Parathyroid adenoma (tissue), 2 donors: ENCODE data around the gene DLL3.

Source experiments
- H2AFZ ChIP-seq: fragments of 300-600 bp; sonication (generic); one replicate; pipeline ENCODE4 v1.7.0; 2017; ENCODE audit warnings: antibody characterized with exemption, mild to moderate bottlenecking
- H3K27ac ChIP-seq: fragments of 300-600 bp; sonication (generic); one replicate; pipeline ENCODE4 v1.7.0; 2017
- H3K27me3 ChIP-seq: fragments of 300-600 bp; sonication (generic); one replicate; pipeline ENCODE4 v1.7.0; 2017; ENCODE audit warnings: low read length; ENCODE audit not compliant: control insufficient read depth, insufficient read depth
- H3K36me3 ChIP-seq: fragments of 300-600 bp; sonication (generic); one replicate; pipeline ENCODE4 v1.7.0; 2017; ENCODE audit warnings: low read length; ENCODE audit not compliant: control insufficient read depth, insufficient read depth
- H3K4me1 ChIP-seq: fragments of 300-600 bp; sonication (generic); one replicate; pipeline ENCODE4 v1.7.0; 2017; ENCODE audit warnings: control low read depth
- H3K4me2 ChIP-seq: fragments of 300-600 bp; sonication (generic); one replicate; pipeline ENCODE4 v1.7.0; 2017; ENCODE audit warnings: low read length
- H3K4me3 ChIP-seq: fragments of 300-600 bp; sonication (generic); one replicate; pipeline ENCODE4 v1.7.0; 2017; ENCODE audit warnings: low read depth, low read length
- H3K79me2 ChIP-seq: fragments of 300-600 bp; sonication (generic); one replicate; pipeline ENCODE4 v1.7.0; 2017; ENCODE audit warnings: control low read depth
- H3K9ac ChIP-seq: fragments of 300-600 bp; sonication (generic); one replicate; pipeline ENCODE4 v1.7.0; 2017; ENCODE audit warnings: mild to moderate bottlenecking
- H3K9me3 ChIP-seq: fragments of 300-600 bp; sonication (generic); one replicate; pipeline ENCODE4 v1.7.0; 2017; ENCODE audit warnings: low read length; ENCODE audit not compliant: control insufficient read depth
- CTCF ChIP-seq: fragments of 300-600 bp; sonication (generic); IDR thresholded peaks from one replicate; pipeline ENCODE4 v1.7.0; 2017; ENCODE audit warnings: antibody characterized with exemption, mild to moderate bottlenecking
- donor health status: primary hyperparathyroidism.

DLL3 gene

GRCh38 chr19:39512988-39513387, 14.2 kb downstream of the DLL3 start:
- H3K4me2 ChIP-seq: no peak overlapping the region
- TF ChIP-seq CTCF: no peak
- no peak overlapping the region for H3K9ac ChIP-seq
- H3K4me3 ChIP-seq: no peak overlapping the region
- no peak overlapping the region for H2AFZ ChIP-seq
- H3K27me3 ChIP-seq: no peaks in the 10 kb centered on the region
- no peaks in the 10 kb centered on the region for H3K79me2 ChIP-seq
- peaks cover 12% of the 10 kb centered on the region for H3K4me1 ChIP-seq
- H3K27ac ChIP-seq: no peak overlapping the region
- no peaks in the 10 kb centered on the region for H3K9me3 ChIP-seq
- H3K36me3 ChIP-seq: no peaks in the 10 kb centered on the region

- peak within 1 kb of the TSS; percentile 84 for H3K4me3 ChIP-seq
- no peaks in the 10 kb centered on the region for H3K9me3 ChIP-seq
- peak; percentile 28 for TF ChIP-seq CTCF
- H3K4me1 ChIP-seq: peaks cover 11% of the 10 kb centered on the region
- peak within 1 kb of the TSS; percentile 98 for H2AFZ ChIP-seq
- peak within 1 kb of the TSS; percentile 91 for H3K4me2 ChIP-seq
- peak within 1 kb of the TSS; percentile 51 for H3K27ac ChIP-seq
- no peaks in the 10 kb centered on the region for H3K36me3 ChIP-seq
- H3K27me3 ChIP-seq: no peaks in the 10 kb centered on the region
- no peaks in the 10 kb centered on the region for H3K79me2 ChIP-seq
- H3K9ac ChIP-seq: peak within 1 kb of the TSS; percentile 78
Measured at GRCh38 chr19:39514840-39515550, 16.2 kb downstream of the DLL3 start, which contains the start of gene SELENOV. Gene SELENOV, plus strand, starts transcription at chr19:39515139. Its CDS starts 74 bp downstream, at chr19:39515213.

- Histone ChIP-seq H2AFZ (peak overlapping the region; percentile 98), H3K79me2 (no peaks in the 10 kb centered on the region), H3K4me3 (peak overlapping the region; percentile 84), H3K27ac (peak overlapping the region; percentile 51), H3K36me3 (no peaks in the 10 kb centered on the region), H3K4me1 (peaks cover 15% of the 10 kb centered on the region), H3K4me2 (peak overlapping the region; percentile 91), H3K9me3 (no peaks in the 10 kb centered on the region), H3K27me3 (no peaks in the 10 kb centered on the region), H3K9ac (peak overlapping the region; percentile 78)
- no peak for TF ChIP-seq CTCF
Measured at GRCh38 chr19:39515551-39516191, 16.9 kb downstream of the DLL3 start.

- Histone ChIP-seq H3K4me3 (peak overlapping the region; percentile 84), H3K27me3 (no peaks in the 10 kb centered on the region)
Measured at GRCh38 chr19:39516270-39516669, 17.5 kb downstream of the DLL3 start.

More at GRCh38 chr19:39516270-39516669, 17.5 kb downstream of the DLL3 start:
- Histone ChIP-seq H3K9me3 (no peaks in the 10 kb centered on the region), H3K27ac (no peak overlapping the region), H3K79me2 (no peaks in the 10 kb centered on the region), H2AFZ (peak overlapping the region; percentile 98), H3K4me2 (peak overlapping the region; percentile 91), H3K36me3 (no peaks in the 10 kb centered on the region), H3K9ac (peak overlapping the region; percentile 78), H3K4me1 (peaks cover 18% of the 10 kb centered on the region)
- no peak for TF ChIP-seq CTCF
